Osteoblast (primary cell): ENCODE results near the gene EMP2. TPM values are rescaled to one million over a fixed set of nuclear protein-coding genes. Genes with fewer than 3 reads are reported as not detected.
"Not testable (repeated sequence)": the region's sequence is repeated elsewhere in the genome, so short reads cannot be mapped to it uniquely, and the experiment has no call there.

Experiments
- DNase-seq: peaks from one replicate; pipeline ENCODE4 v3.0.0; 2011; ENCODE audit warnings: low spot score, mixed read lengths; ENCODE audit not compliant: insufficient read length; ENCODE audit errors: missing footprints
- H2AFZ ChIP-seq: 2 replicates; pipeline ENCODE4 v1.6.0; 2011; ENCODE audit warnings: mild to moderate bottlenecking, low read length
- H3K27ac ChIP-seq: 2 replicates; pipeline ENCODE4 v1.5.1; 2011; ENCODE audit warnings: mild to moderate bottlenecking, low read depth, low read length, moderate library complexity
- H3K27me3 ChIP-seq: 2 replicates; pipeline ENCODE4 v1.6.0; 2012; ENCODE audit warnings: mild to moderate bottlenecking, control low read depth, inconsistent platforms, low read length, moderate library complexity; ENCODE audit not compliant: insufficient read depth
- H3K36me3 ChIP-seq: 2 replicates; pipeline ENCODE4 v1.5.1; 2011; ENCODE audit warnings: mild to moderate bottlenecking, low read length, control low read depth, moderate library complexity; ENCODE audit not compliant: insufficient read depth
- H3K4me1 ChIP-seq: 2 replicates; pipeline ENCODE4 v1.5.1; 2011; ENCODE audit warnings: mild to moderate bottlenecking, low read length, control low read depth, moderate library complexity; ENCODE audit not compliant: insufficient read depth
- H3K4me2 ChIP-seq: 2 replicates; pipeline ENCODE4 v1.6.0; 2011; ENCODE audit warnings: mild to moderate bottlenecking, low read length; ENCODE audit not compliant: insufficient read depth
- H3K4me3 ChIP-seq: fragments of 200-600 bp; sonication (generic); 3 replicates; pipeline ENCODE4 v1.5.1; 2012; ENCODE audit warnings: mild to moderate bottlenecking, low read length, inconsistent platforms; ENCODE audit not compliant: insufficient read depth
- H3K79me2 ChIP-seq: 2 replicates; pipeline ENCODE4 v1.6.0; 2012; ENCODE audit warnings: mild to moderate bottlenecking, low read length, control low read depth, inconsistent platforms; ENCODE audit not compliant: insufficient read depth
- H3K9me3 ChIP-seq: 2 replicates; pipeline ENCODE4 v1.5.1; 2011; ENCODE audit warnings: low read depth, low read length, control low read depth
- H4K20me1 ChIP-seq: 2 replicates; pipeline ENCODE4 v1.6.0; 2012; ENCODE audit warnings: mild to moderate bottlenecking, low read length, control low read depth; ENCODE audit not compliant: insufficient read depth
- total RNA-seq: library from RNA; depleted of rRNA; stranded (reverse); fragments of >200 nt; gene quantifications from 2 replicates; pipeline ENCODE4 v1.2.3, GENCODE V29; 2012
- TF ChIP-seq, protein P1 (sequence below): IDR thresholded peaks from 2 replicates; pipeline ENCODE4 v1.5.1; 2011; ENCODE audit warnings: mild to moderate bottlenecking, low read depth, low read length, moderate library complexity; ENCODE audit errors: extremely low read depth

EMP2 gene
- total RNA-seq, 1 donor: 31.8 TPM

DNA sequence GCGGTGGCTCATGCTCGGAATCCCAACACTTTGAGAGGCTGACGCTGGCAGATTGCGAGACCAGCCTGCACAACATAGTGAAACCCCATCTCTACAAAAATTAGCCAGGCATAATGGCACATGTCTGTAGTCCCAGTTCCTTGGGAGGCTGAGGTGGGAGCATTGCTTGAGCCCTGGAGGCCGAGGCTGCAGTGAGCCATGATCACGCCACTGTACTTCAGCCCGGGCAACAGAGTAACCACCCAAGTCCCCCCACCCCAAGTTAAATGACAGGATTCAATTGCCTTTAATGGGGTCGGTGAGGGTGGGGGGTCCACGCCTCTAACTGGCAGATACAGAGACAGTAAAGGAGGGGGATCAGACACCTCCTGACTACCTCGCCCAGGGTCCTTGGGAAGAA is 44.9 kb downstream of the EMP2 start:
- Histone ChIP-seq H3K27ac (no peak overlapping the region), H3K36me3 (peaks cover 33% of the 10 kb centered on the region), H3K27me3 (no peaks in the 10 kb centered on the region), H3K4me1 (no peaks in the 10 kb centered on the region), H3K4me3 (no peak overlapping the region), H3K9me3 (no peaks in the 10 kb centered on the region), H4K20me1 (peaks cover 2% of the 10 kb centered on the region), H3K79me2 (no peaks in the 10 kb centered on the region), H2AFZ (no peak overlapping the region), H3K4me2 (no peak overlapping the region)
- TF ChIP-seq, protein P1, sequence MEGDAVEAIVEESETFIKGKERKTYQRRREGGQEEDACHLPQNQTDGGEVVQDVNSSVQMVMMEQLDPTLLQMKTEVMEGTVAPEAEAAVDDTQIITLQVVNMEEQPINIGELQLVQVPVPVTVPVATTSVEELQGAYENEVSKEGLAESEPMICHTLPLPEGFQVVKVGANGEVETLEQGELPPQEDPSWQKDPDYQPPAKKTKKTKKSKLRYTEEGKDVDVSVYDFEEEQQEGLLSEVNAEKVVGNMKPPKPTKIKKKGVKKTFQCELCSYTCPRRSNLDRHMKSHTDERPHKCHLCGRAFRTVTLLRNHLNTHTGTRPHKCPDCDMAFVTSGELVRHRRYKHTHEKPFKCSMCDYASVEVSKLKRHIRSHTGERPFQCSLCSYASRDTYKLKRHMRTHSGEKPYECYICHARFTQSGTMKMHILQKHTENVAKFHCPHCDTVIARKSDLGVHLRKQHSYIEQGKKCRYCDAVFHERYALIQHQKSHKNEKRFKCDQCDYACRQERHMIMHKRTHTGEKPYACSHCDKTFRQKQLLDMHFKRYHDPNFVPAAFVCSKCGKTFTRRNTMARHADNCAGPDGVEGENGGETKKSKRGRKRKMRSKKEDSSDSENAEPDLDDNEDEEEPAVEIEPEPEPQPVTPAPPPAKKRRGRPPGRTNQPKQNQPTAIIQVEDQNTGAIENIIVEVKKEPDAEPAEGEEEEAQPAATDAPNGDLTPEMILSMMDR: no peak
- no peak for DNase-seq

DNA sequence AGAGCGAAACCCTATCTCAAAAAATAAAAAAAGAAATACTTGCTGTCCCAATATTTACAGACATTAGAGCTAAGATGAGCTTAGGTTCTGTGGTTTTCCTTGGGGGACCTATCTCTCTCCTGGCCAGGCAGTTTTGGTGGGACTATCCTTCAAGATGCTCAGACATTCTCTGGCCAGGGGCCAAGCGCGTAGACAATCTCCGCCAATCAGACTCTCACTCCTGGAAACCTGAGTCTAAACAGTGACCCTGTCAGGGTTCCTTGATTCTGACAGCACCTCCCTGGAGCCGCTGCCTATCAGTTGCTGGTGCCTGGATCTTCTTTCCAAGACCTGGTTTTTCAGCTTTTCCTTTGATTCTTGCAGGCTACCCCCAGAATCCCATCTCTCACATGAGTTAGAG is 45.6 kb downstream of the EMP2 start:
- H3K4me3 ChIP-seq: no peak overlapping the region
- no peaks in the 10 kb centered on the region for H3K79me2 ChIP-seq
- H3K36me3 ChIP-seq: peaks cover 33% of the 10 kb centered on the region
- no peaks in the 10 kb centered on the region for H3K9me3 ChIP-seq
- no peak overlapping the region for H2AFZ ChIP-seq
- no peaks in the 10 kb centered on the region for H3K27me3 ChIP-seq
- no peak for DNase-seq
- H3K27ac ChIP-seq: no peak overlapping the region
- no peaks in the 10 kb centered on the region for H3K4me1 ChIP-seq
- TF ChIP-seq, protein P1: no peak
- no peak overlapping the region for H3K4me2 ChIP-seq
- H4K20me1 ChIP-seq: peaks cover 2% of the 10 kb centered on the region

DNA sequence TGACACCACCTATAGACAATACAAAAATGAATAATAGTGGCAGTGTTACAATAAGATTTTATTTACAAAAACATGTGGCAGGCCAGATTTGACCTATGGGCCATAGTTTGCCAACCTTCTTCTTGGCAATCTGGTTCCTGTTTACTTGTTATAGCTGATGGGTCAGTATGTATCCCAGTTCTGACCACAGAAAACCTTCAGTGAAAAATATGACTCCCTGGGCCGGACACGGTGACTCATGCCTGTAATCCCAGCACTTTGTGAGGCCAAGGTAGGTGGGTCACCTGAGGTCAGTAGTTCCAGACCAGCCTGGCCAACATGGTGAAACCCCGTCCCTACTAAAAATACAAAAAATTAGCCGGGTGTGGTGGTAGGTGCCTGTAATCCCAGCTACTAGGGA is 46.8 kb downstream of the EMP2 start:
- not testable (repeated sequence) for H3K4me3 ChIP-seq, H4K20me1 ChIP-seq, H3K9me3 ChIP-seq, H3K27ac ChIP-seq, H3K79me2 ChIP-seq, H2AFZ ChIP-seq, H3K4me1 ChIP-seq, H3K27me3 ChIP-seq, DNase-seq, H3K4me2 ChIP-seq
- H3K36me3 ChIP-seq: peaks cover 32% of the 10 kb centered on the region

DNA sequence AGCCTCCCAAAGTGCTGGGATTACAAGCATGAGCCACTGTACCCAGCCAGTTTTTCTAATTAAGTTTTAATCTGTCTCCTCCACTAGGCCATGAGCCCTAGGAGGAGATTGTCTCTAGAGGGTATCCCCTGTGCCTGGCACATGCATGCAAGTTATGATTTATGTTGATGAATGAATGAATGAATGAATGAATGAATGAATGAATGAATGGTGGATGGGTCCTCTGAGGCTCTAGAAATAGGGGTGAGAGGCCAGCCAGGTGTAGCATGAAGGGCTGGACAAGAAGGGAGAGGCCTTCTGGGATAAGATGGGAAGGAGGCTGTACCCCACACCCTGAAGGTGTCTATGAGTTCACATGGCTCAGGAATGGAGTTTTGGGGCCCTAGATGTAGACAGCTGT is 48.8 kb downstream of the EMP2 start:
- TF ChIP-seq, protein P1: no peak
- Histone ChIP-seq H3K27ac (no peak overlapping the region), H4K20me1 (peaks cover 2% of the 10 kb centered on the region), H3K4me3 (no peak overlapping the region), H3K4me2 (no peak overlapping the region), H3K36me3 (peaks cover 18% of the 10 kb centered on the region), H3K79me2 (no peaks in the 10 kb centered on the region), H2AFZ (no peak overlapping the region), H3K4me1 (no peaks in the 10 kb centered on the region), H3K9me3 (no peaks in the 10 kb centered on the region), H3K27me3 (no peaks in the 10 kb centered on the region)
- no peak for DNase-seq
